Stimulated activated CD4-positive, alpha-beta T cell treated with anti-CD3 and anti-CD28 coated beads, Interleukin-1b, Interleukin-23, amount 100 ng/mL, for 48 hours (primary cell): ENCODE data around the gene LENG1.

Experiments used
- DNase-seq: peaks from one replicate; pipeline ENCODE4 v3.0.0-alpha.2; 2020

The LENG1 gene

GRCh38 chr19:54137699-54138488, 21.6 kb downstream of the LENG1 start, which contains the start of gene CNOT3:
Gene CNOT3, plus strand, starts transcription at chr19:54137762. Its CDS starts 5,217 bp downstream, at chr19:54142979.
- peak; percentile 39 for DNase-seq

- peak; percentile 100 for DNase-seq
Observed at GRCh38 chr19:54136864-54137698, 22.4 kb downstream of the LENG1 start.

- no peak for DNase-seq
Observed at GRCh38 chr19:54136086-54136863, 23.2 kb downstream of the LENG1 start.

DNA sequence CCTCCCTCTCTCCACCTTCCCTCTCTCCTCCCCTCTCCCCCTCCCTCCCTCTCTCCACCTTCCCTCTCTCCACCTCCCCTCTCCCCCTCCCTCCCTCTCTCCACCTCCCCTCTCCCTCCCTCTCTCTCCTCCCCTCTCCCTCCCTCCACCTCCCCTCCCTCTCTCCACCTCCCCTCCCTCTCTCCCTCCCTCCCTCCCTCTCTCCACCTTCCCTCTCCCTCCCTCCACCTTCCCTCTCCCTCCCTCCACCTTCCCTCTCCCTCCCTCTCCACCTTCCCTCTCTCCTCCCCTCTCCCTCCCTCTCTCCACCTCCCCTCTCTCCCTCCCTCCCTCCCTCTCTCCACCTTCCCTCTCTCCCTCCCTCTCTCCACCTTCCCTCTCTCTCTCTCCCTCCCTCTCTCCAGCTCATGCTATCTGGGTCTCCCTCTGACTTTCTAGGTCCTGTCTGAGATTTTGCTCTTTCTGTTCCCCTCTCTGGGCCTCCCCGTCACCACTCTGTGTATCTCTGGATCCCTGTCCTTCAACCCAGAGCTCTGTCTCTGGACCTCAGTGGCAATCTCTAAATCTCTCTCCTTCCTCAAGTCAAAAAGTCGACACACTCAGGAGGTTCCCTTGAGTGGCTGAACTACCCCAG, 25.4 kb downstream of the LENG1 start:
- no peak for DNase-seq

GRCh38 chr19:54133312-54133956, 26.1 kb downstream of the LENG1 start:
- DNase-seq: no peak

DNA sequence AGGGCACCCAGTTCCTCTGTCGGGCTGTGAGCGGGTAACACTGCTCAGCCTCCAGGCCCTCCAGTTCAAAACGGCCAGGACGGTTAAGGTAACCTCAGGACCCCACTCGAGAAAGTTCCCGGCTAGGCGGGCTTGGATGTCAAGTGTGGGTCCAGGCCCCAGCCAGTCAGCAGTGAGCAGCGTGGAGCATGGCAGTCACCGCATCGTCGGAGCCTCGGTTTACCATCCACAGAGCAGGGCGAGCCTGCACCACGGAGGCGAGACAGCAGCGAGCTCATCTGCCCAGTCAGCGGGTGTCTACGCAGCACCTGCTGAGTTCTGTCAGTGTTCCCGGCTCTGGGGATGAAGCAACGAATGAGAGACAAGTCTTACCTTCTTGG, 29.9 kb downstream of the LENG1 start:
- DNase-seq: no peak

DNA sequence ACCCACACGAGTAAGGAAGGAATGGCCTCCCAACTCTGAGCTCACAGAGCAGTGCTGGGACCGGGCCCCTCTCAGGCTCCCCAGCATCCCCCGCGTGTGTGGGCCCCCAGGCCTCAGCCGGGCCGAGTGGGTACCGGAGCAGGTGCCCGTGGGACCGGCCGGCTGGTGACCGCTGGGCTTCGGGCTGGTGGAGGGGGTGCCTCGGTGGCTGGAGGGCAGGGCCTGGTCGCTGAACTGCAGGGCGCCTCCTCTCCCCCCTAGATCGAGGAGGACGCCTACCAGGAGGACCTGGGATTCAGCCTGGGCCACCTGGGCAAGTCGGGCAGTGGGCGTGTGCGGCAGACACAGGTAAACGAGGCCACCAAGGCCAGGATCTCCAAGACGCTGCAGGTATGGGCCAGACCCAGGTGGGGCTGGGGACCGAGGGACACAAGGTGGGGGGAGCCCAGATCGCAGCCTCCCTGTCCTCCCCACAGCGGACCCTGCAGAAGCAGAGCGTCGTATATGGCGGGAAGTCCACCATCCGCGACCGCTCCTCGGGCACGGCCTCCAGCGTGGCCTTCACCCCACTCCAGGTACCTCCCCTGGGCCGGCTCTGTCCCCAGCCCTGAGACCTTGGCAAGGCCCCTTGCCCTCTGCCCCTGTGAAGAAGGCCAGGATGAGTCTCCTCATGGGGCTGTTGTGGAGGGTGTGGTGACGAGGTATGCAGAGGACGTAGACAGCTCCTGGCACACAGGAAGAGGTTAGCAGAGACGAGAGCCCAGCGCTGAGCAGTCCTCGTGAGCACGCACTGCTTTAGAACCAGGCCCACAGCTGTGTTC, 30.5 kb downstream of the LENG1 start:
- no peak for DNase-seq

DNA sequence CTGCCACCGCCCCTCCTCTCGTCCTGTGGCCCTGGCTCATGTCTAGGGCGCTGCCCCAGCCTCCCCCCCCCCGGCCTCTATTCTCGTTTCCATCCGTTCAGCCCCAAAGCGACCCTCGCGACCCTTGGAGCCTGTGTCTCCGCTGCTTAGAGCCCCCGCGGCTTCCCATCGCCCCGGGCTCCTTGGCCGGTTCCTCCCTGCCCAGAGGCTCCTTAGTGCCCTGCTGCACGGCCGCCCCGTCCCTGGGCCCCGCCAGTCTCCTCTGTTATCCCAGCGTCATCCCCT, 31.1 kb downstream of the LENG1 start:
- DNase-seq: no peak

GRCh38 chr19:54127688-54128440, 31.7 kb downstream of the LENG1 start:
- no peak for DNase-seq

GRCh38 chr19:54125713-54126112, 33.8 kb downstream of the LENG1 start:
- no peak for DNase-seq

- no peak for DNase-seq
Observed at GRCh38 chr19:54124393-54124792, 35.1 kb downstream of the LENG1 start.

DNA sequence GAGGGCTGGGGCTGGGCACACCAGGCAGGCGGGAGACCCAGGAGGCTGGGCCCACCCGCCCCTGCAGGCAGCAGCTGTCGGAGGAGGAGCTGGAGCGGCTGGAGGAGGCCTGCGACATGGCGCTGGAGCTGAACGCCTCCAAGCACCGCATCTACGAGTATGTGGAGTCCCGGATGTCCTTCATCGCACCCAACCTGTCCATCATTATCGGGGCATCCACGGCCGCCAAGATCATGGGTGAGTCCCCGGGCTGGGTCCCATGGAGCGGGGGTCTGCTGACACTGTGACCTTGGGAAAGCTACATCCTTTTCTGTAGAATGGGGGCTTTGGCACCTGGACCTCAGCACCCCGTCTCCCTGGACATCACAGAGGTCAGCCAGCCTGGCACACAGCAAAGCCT, 35.8 kb downstream of the LENG1 start:
- no peak for DNase-seq

- DNase-seq: no peak
Observed at GRCh38 chr19:54121259-54121658, 38.3 kb downstream of the LENG1 start.

GRCh38 chr19:54115109-54116063, 44.1 kb downstream of the LENG1 start, which contains the start of the genes PRPF31 and TFPT:
Gene PRPF31, plus strand, starts transcription at chr19:54115754. Its CDS starts 2,525 bp downstream, at chr19:54118279.
Gene TFPT, minus strand, starts transcription at chr19:54115657. Its CDS starts 388 bp downstream, at chr19:54115269.
- peak; percentile 97 for DNase-seq

- peak; percentile 56 for DNase-seq
Observed at GRCh38 chr19:54114340-54115108, 45.0 kb downstream of the LENG1 start.

- DNase-seq: no peak
Observed at GRCh38 chr19:54109651-54110050, 49.9 kb downstream of the LENG1 start.

- no peak for DNase-seq
Observed at GRCh38 chr19:54108496-54108895, 51.0 kb downstream of the LENG1 start.

GRCh38 chr19:54107876-54108490, 51.5 kb downstream of the LENG1 start:
- no peak for DNase-seq
